ENCODE data around the gene MTMR3.
A peak's percentile ranks its signal among the peaks of the same experiment; 100 is the strongest.

The MTMR3 gene

GRCh38 chr22:29867851-29868250 lies 15.1 kb upstream of the MTMR3 start:
- no peak for DNase-seq (ENCODE audit: low read depth, low spot score)

DNA sequence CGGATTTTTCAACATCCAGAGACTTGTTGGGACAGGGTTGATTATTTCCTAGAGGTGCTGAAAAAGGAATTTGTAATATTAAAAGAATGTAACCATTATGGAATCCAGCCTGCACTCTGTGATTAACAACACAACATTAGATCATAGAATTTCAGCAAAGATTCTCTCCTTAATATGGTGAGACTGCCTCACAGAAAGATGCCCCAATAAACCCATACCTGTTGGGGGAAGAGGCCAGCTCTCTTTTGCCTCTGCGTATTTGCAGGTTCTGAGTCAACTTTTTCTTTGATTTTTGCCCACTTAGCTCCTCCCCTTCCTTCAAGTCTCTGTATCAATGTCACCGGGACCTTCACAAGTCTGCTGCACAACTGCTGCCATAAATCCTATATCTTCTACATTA lies 12.4 kb upstream of the MTMR3 start:
- DNase-seq (ENCODE audit: low read depth, low spot score), result peak; percentile 32

DNA sequence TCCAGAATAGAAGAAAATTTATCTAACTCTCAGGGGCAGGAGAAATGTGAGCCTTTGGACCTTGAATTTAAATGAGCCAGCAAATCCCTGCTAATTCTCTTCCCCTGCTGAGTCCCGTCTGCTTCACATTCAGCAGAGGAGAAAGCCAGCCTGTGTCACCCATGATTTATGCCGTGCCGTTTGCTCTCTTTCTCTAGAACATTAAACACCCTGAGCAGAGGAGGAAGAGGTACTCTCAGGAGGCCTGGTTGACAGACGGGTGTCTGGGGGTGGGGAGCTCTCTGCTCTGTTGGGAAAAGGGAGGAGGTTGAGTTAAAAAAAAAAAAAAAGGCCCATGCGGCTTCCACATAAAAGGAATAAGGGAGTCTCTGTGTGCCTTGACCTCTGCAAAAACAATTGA lies 11.3 kb upstream of the MTMR3 start:
- DNase-seq (ENCODE audit: low read depth, low spot score), result peak; percentile 38

GRCh38 chr22:29872144-29872893 lies 10.7 kb upstream of the MTMR3 start:
- no peak for DNase-seq (ENCODE audit: low read depth, low spot score)

DNA sequence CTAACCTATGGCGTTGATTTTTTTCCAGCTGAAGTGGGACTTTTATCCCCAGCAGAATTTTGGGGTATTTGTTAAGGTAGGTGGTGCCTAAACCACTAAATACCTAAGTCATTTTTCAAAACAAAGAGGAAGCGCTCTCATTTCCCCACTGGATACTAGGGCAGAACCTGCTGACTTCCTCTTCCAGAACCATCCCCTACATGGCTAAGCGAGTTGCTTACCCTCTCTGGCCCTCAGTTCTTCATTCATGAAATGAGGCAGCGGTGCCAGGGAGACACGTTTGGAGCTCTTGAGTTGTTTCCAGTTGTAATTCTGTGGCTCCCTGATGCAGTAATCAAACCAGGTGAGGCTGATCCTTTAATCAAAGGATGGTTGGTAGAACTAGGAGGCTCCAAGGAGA lies 10.0 kb upstream of the MTMR3 start:
- no peak for DNase-seq (ENCODE audit: low read depth, low spot score)

DNA sequence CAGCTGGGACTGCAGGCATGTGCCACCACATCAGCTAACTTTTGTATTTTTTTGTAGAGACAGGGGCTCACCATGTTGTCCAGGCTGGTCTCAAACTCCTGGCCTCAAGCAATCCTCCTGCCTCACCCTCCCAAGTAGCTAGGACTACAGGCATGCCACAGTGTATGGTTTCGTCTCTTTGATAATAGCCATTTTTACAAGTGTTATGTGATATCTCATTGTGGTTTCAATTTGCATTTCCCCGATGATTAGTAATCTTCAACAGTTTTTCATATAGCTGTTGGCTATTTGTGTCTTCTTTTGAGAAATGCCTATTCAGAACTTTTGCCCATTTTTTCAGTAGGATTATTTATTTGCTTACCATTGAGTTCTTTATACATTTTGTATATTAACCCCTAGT lies 9.0 kb upstream of the MTMR3 start:
- DNase-seq (ENCODE audit: low read depth, low spot score), result no peak

DNA sequence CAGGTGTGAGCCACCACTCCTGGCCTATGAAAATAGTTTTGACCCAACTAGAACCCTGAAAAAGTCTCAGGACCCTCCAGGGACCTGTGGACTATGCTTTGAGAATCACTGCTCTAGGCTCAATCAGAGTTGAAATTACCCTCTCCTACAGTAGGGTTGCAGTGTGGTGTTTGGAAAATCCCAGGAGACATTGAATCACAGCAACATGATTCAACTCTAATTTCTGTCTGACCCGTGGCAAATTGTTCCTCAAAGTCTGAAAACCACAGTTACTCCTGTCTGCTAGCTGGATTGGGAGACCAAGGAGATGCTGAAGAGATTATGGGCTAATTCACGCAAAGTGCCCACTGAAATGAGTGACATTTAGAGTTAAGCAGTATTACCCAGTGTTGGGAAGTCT lies 5.4 kb upstream of the MTMR3 start:
- peak; percentile 37 for DNase-seq (ENCODE audit: low read depth, low spot score)

- no peak for DNase-seq (ENCODE audit: low read depth, low spot score)
Observed at GRCh38 chr22:29879753-29880152, 3.2 kb upstream of the MTMR3 start.

- DNase-seq (ENCODE audit: low read depth, low spot score), result no peak
Observed at GRCh38 chr22:29882716-29883044, 294 bp upstream of the MTMR3 start.

GRCh38 chr22:29883775-29884097 lies 762 bp downstream of the MTMR3 start:
- no peak for DNase-seq (ENCODE audit: low read depth, low spot score)

- no peak for DNase-seq (ENCODE audit: low read depth, low spot score)
Observed at GRCh38 chr22:29885610-29886009, 2.6 kb downstream of the MTMR3 start.

DNA sequence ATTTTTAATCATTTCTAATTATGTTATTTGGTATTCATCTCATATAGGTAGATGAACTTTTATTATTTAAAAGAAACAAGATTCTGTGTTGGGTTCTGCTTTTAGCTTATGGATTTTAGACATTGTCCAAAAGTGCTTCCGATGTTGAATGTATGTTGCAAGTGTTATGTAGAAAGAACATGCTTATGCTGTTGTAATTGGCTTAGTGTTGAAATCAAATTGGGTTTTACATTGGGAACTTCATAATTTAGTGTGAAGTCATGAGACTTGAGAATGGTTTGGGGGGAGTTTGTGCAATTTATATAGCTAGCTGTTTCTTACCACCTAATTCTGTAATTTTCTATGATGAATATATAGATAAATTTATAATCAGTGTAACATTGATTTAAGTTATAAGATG lies 3.6 kb downstream of the MTMR3 start:
- no peak for DNase-seq (ENCODE audit: low read depth, low spot score)

DNA sequence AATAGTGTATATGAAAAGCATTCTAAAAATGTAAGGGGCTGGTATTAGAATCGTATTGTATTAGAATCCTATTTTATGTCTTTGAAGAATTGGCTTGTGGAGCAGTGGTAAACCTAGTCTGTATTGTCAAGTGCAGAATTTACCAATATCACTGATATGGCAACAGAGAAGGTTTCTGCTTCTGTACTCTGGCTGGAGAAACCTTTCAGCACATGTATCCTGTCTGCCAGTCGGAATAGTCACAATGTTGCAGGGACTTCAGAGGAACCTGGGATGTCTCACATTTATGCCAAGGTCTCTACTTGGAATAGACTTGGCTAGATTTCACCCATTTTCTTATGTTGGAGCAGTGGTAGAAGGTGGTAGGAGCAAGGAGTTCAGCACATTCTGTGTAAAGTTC lies 4.4 kb downstream of the MTMR3 start:
- DNase-seq (ENCODE audit: low read depth, low spot score), result no peak

DNA sequence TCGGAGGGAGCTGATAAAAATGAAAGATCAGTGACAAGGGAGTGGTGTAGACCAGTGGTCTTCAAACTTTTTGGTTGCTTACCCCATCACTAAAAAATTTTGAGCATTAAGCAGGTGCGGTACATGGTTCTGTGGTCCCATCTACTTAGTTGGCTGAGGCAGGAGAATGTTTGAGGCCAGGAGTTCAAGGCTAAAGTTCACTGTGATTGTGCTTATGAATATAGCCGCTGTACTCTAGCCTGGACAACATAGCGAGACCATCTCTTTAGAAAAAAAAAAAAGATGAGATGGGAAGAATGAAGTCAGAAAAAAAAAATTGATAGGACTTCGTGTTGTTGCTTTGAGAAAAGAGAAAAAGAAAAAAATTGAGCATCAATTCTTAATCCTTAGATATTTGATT lies 7.8 kb downstream of the MTMR3 start:
- no peak for DNase-seq (ENCODE audit: low read depth, low spot score)

- no peak for DNase-seq (ENCODE audit: low read depth, low spot score)
Observed at GRCh38 chr22:29892315-29893156, 9.6 kb downstream of the MTMR3 start.

- no peak for DNase-seq (ENCODE audit: low read depth, low spot score)
Observed at GRCh38 chr22:29901354-29901753, 18.4 kb downstream of the MTMR3 start.

- no peak for DNase-seq (ENCODE audit: low read depth, low spot score)
Observed at GRCh38 chr22:29903371-29903770, 20.4 kb downstream of the MTMR3 start.

GRCh38 chr22:29904020-29904419 lies 21.0 kb downstream of the MTMR3 start:
- no peak for DNase-seq (ENCODE audit: low read depth, low spot score)

DNA sequence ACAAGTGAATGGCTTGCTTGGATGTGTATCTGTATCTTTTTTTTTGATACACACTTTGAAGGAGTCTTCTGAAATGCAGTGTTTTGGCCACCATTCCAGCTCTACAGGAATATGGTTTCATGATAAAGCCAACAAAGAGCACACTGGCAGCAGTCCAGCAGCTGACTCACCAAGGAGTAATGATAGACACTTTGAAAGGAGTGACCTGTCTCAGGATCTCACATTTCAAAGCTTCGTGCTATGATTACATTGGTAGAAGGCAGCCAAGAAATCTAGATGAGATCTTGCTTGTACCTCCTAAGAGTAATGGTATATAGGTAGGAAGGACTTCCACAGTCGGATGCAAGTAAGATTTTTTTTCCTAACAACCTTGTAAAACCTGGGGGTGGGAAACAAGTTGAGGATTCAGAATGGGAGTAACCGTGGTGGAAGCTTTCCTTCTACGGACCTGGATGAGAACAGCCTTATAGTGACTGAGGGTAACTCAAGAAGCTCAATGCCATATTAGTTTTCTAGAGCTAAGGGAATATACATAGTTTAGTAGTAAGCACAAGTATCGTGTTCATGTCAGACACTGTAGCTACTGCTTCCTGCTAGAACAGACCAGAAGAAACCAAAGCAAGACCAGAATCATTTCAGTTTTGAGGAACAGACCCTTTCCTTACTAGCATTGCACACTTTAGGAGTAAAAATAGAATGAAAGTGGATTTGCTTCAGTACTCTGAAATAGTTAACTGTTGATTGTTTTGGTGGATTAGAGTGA lies 25.0 kb downstream of the MTMR3 start:
- peak; percentile 97 for DNase-seq (ENCODE audit: low read depth, low spot score)

- no peak for DNase-seq (ENCODE audit: low read depth, low spot score)
Observed at GRCh38 chr22:29912141-29912540, 29.2 kb downstream of the MTMR3 start.

DNA sequence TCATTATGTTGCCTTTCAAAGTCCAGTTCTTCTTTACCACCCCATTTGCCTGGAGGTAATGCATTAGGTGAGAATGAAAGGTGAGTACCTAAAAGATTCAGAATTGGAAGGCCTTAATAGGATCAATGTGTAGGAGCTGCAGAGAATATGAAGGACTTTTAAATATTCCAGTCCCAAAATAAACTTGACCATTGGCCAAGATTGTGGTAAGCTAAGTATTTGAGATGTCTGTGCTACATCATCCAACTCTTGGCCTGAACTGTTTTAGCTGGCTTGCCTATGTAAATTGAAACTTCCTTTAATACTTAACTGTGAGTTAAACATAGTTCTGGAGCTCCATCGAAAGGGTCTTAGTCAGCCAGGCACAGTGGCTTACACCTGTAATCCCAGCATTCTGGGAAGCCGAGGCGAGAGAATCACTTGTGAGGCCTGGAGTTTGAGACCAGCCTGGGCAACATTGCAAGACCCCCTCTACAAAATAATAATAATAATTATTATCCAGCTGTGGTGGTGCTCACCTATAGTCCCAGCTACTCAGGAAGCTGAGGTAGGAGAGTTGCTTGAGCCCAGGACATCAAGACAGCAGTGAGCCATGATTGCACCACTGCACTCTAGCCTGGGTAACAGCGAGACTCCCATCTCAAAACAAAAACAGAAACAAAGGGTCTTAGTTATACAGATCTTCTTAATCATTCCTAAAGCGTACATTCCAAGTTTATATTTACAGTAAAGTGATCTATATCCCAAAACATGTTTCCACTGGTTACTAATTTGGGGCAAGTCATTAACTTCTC lies 29.8 kb downstream of the MTMR3 start:
- peak; percentile 92 for DNase-seq (ENCODE audit: low read depth, low spot score)

DNA sequence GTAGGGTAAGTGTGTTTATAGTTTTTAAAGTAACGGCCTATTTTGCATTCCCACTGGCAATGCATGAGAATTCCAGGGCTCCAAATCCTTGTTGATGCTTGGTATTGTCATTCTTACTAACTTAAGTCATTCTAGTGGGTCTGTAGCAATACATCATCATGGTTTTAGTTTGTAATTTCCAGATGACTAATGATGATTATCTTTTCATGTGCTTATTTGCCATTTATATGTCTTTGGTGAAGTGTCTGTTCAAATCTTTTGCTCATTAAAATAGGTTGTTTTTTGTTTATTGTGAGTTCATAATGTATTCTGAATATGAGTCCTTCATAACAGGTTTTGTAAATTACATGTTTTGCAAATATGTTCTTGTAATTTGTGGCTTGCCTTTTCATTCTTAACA lies 31.2 kb downstream of the MTMR3 start:
- peak; percentile 76 for DNase-seq (ENCODE audit: low read depth, low spot score)

Measured in astrocyte of the hippocampus (primary cell).